GM18520 (cell line): ENCODE data around the gene OR4D1.

ENCODE experiments used
- ATAC-seq: cut with Tn5 transposase; IDR thresholded peaks from one replicate; pipeline ENCODE4 v1.9.1; 2021; ENCODE audit not compliant: unreplicated experiment

The OR4D1 gene

DNA sequence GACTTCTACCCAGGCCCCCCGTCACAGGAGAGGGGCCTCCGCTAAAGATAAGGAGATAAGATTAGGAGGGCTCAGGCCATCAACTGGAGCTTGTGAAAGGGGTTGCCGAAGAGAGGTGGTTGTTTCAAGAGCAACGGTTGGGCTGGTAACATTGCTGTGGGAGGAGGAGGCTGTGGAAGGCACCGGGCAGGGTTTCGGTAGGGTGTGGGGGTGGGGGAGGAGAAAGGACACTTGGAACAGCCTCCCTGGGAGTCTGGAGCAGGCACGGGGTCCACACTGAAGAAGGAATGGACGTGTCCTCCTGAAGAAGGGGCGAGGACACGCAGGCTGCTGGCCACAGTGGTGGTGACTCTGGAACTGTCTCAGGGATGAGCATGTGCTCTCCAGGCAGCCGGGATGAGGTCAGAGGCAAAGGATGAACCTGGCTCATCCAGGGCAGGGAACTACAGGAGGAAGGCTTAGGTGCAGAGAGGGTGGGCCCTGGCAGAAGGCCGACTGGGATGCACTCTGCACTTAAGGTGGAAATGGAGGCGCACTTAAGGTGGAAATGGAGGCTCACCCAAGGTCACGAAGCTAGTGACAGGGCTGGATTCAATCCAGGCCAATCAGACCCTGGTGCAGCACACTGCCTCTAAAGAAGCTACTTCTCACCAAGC is 43.2 kb downstream of the OR4D1 start:
- no peak for ATAC-seq

DNA sequence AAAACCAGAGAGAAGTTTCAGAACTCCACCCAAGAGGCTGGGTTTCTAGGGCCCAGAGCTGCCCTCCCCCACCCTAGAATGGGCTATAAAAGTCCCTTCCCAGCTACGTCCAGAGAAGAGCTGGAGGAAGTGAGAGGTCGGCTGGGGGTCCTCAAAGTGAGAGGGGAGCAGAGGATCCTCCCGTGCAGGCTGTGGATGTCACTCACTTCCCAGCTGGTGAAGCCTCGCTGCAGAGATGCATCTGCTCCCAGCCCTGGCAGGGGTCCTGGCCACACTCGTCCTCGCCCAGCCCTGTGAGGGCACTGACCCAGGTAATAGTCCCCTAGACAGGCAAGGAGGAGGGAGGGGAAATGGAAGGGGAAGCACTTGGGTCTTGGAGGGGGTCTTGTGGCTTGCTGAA is 44.4 kb downstream of the OR4D1 start, which contains the start of gene EPX:
Gene EPX, plus strand, starts transcription at position 115 of the 400 bp plus-strand sequence. Its CDS starts 121 bp downstream, at position 236.
- no peak for ATAC-seq

DNA sequence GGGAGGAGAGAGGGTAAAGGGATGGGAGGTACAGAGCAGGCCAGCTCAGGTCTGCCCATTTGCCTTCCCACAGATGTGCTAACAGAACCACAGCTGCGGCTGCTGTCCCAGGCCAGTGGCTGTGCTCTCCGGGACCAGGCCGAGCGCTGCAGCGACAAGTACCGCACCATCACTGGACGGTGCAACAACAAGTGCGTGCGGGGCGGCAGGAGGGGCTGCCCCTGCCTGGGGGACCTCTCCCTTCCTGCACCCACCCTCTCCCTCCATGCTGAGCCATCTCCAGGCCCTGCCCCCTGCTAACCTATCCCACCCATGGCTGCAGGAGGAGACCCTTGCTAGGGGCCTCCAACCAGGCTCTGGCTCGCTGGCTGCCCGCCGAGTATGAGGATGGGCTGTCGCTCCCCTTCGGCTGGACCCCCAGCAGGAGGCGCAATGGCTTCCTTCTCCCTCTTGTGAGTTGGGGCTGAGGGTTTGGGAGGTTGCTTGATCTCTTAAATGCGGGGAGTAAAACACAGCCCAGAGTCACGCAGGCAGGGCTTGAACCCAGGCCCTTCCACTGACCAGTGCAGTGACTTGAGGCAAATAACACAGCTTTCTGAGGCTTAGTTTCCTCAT is 45.6 kb downstream of the OR4D1 start:
- ATAC-seq = no peak

DNA sequence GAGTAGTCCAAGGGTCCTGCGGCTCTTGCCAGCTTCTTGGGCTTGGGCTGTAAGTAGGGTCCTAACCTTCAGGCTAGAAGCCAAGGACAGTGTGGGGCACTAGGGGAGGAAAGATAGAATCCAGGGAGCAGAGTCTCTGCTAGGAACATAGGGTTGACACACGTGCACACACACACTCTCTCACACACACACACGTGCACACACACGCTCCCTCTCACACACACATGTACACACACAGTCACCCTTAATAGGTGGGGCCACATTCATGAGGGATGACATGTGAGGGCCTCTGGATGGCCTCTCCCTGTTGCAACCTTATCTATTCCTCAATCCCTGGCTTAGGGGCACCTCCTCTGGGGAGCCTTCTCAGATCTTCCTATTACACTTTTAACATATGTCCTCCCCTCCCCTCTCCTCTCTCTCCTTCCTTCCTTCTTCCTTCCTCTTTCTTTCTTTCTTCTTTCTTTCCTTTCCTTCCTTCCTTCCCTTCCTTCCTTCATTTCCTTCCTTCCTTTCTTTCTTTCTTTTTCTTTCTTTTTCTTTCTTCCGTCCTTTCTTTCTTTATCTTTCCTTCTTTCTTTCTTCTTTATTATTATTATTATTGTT is 47.4 kb downstream of the OR4D1 start:
- no peak for ATAC-seq

DNA sequence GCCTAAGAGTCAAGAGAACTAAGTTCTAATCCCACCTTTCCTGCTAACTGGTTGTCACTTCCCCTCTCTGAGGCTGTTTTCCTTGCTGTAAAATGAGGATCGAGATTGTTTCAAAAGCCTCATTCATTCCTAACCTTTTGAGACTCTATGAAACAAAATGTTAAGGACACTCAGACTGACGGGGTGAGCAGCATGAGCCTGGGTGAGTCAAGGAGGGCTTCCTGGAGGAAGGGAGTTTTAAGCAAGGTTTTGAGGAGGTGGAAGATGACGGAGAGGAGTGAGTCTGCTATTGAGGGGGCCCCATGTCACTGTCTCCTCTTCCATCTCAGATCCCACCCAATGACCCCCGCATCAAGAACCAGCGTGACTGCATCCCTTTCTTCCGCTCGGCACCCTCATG is 48.4 kb downstream of the OR4D1 start:
- no peak for ATAC-seq

DNA sequence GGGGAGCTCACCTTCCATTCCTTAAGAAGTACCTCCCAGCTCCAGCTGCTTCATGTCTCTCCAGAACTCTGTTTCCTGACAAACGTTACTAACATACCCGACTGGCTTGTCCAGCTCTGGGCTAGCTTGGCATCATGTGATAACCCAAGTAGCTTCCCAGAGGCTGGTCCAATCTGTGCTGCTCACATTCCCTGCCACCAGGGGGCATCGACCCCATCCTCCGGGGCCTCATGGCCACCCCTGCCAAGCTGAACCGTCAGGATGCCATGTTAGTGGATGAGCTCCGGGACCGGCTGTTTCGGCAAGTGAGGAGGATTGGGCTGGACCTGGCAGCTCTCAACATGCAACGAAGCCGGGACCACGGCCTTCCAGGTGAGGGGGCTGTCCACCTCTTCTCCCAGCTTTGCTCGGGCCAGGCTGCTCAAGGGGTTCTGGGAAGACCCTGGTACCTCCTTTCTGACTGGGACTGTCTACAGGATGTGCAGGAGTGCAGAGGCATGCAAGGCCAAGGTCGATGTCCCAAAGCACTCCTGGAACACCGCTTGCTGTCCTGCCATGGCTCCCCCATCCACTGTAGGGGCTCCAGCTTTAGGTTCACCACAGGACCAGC is 51.9 kb downstream of the OR4D1 start:
- no peak for ATAC-seq

DNA sequence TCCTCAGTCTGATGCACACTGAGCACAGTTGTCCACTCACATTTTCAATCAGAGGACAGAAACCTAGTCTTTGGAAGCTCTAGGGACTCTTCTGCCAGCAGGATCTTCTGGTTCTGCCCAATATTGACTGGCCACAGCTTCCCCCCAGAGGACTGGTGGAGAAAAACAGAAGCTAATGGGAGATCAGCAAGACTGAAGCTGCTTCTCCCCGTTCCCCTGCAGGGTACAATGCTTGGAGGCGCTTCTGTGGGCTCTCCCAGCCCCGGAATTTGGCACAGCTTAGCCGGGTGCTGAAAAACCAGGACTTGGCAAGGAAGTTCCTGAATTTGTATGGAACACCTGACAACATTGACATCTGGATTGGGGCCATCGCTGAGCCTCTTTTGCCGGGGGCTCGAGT is 54.7 kb downstream of the OR4D1 start:
- no peak for ATAC-seq

DNA sequence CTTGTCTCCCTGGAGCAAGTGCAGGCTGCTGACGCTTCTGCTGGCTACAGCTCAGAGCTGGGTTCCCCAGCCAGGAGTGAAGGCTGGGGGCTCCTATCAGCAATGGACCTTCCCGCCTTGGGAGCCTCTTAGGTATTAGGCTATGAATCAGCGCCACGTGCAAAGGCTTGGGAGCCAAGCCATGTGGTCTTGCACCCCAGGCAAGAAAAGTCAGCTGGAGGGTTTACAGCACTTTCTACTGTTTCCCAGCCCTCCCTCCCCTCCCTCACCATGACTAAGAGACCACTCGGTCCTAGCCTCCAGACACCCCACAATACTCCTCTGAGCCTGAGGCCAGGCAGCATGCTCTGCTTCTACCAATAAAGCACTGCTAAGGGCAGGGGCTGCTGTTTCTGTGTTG is 56.6 kb downstream of the OR4D1 start:
- ATAC-seq = no peak

DNA sequence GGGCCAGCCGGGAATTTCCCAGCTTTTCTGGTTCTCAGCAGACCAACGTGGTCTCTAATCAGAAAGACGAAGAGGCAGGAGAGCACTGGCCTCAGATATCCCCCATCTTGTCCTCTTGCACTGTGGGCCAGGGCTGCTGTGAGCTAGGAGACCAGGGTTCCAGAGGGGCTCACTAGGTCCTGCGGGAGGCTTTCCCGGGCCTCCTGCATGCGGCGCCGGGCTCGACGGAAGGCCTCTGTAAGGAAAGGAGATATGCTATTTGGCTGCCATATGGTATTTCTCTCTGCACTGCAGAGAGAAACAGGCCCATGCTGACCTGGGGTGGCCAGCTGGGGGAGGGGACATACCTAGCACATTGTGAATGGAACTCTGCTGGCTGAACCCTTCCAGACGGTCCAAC is 57.8 kb downstream of the OR4D1 start:
- ATAC-seq = no peak

DNA sequence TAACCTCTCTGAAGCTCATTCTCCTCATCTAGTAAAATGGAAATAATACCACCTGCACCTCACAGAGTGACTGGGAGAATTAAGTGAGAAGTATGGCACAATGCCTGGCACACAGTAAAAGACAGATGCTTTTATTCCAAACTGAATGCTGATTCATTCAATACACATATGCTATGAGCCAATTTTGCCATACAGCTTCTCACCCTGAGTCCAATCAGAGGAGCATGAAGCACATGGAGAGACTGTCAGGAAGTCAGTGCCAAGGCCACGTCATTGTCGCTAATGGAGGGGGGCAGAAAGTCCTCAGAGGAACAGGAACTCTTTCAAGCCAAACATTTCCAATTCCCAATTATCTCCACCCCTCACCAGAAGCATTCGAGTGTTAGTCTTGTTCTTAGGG is 59.3 kb downstream of the OR4D1 start:
- no peak for ATAC-seq

DNA sequence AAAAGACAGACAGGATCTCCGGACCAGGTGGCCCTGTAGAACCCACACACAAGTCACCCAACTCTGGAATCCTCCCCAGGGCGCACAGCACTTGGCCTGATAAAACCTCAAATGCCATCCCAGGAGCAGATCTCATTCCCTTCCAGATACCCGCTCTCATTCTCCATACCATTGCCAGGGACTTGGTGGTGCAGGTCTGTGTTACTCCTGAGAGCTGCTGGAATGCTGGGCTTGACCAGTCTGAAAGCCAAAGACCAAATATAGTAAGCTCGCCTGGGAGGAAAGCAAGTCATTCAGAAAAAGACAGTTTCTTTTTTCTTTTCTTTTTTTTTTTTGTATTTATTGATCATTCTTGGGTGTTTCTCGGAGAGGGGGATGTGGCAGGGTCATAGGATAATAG is 60.2 kb downstream of the OR4D1 start:
- no peak for ATAC-seq
